H9 (cell line): Measurements from ENCODE around the gene DTNB. TPM values are rescaled to one million over a fixed set of nuclear protein-coding genes. Genes with fewer than 3 reads are reported as not detected.

ENCODE experiments used
- DNase-seq: peaks from one replicate; pipeline ENCODE4 v3.0.0-alpha.2; 2017
- H2AFZ ChIP-seq: one replicate; pipeline ENCODE4 v1.6.1; 2013; ENCODE audit warnings: mild to moderate bottlenecking, low read length, control low read depth, moderate library complexity
- H2AK5ac ChIP-seq: 2 replicates; pipeline ENCODE4 v1.6.1; 2013; ENCODE audit warnings: low read length, control low read depth, mixed read lengths; ENCODE audit not compliant: insufficient read length
- H2BK120ac ChIP-seq: one replicate; pipeline ENCODE4 v1.6.1; 2013; ENCODE audit warnings: low read depth, mild to moderate bottlenecking, low read length, control low read depth, inconsistent platforms; ENCODE audit not compliant: poor library complexity, severe bottlenecking
- H2BK12ac ChIP-seq: 2 replicates; pipeline ENCODE4 v1.6.1; 2013; ENCODE audit warnings: low read length, control low read depth, mixed read lengths, low read depth; ENCODE audit not compliant: insufficient read length
- H2BK15ac ChIP-seq: 2 replicates; pipeline ENCODE4 v1.6.1; 2013; ENCODE audit warnings: low read depth, low read length, control low read depth
- H2BK20ac ChIP-seq: one replicate; pipeline ENCODE4 v1.6.1; 2013; ENCODE audit warnings: low read depth, mild to moderate bottlenecking, low read length, control low read depth, inconsistent platforms; ENCODE audit not compliant: poor library complexity, severe bottlenecking
- H2BK5ac ChIP-seq: 2 replicates; pipeline ENCODE4 v1.6.1; 2013; ENCODE audit warnings: low read length, control low read depth, mixed read lengths; ENCODE audit not compliant: insufficient read length
- H3K14ac ChIP-seq: 2 replicates; pipeline ENCODE4 v1.6.1; 2013; ENCODE audit warnings: low read length, control low read depth; ENCODE audit not compliant: insufficient read depth
- H3K18ac ChIP-seq: 2 replicates; pipeline ENCODE4 v1.6.1; 2013; ENCODE audit warnings: low read depth, mild to moderate bottlenecking, mixed read lengths, low read length, control low read depth; ENCODE audit not compliant: insufficient read length
- H3K23ac ChIP-seq: 2 replicates; pipeline ENCODE4 v1.6.1; 2013; ENCODE audit warnings: low read length, control low read depth, mixed read lengths, low read depth; ENCODE audit not compliant: insufficient read length
- H3K23me2 ChIP-seq: 2 replicates; pipeline ENCODE4 v1.6.1; 2013; ENCODE audit warnings: low read depth, mild to moderate bottlenecking, mixed read lengths, low read length, control low read depth; ENCODE audit not compliant: insufficient read length, poor library complexity, severe bottlenecking
- H3K27ac ChIP-seq: 2 replicates; pipeline ENCODE4 v1.5.1; 2013; ENCODE audit warnings: low read length, control low read depth, mixed read lengths, low read depth; ENCODE audit not compliant: insufficient read length
- H3K27me3 ChIP-seq: 2 replicates; pipeline ENCODE4 v1.6.1; 2013; ENCODE audit warnings: low read length, control low read depth, inconsistent platforms; ENCODE audit not compliant: insufficient read depth
- H3K4ac ChIP-seq: 2 replicates; pipeline ENCODE4 v1.6.1; 2013; ENCODE audit warnings: low read depth, mild to moderate bottlenecking, control low read depth, inconsistent platforms, low read length, moderate library complexity
- H3K4me1 ChIP-seq: 2 replicates; pipeline ENCODE4 v1.6.1; 2013; ENCODE audit warnings: low read length, control low read depth, inconsistent platforms; ENCODE audit not compliant: insufficient read depth
- H3K4me2 ChIP-seq: 2 replicates; pipeline ENCODE4 v1.6.1; 2013; ENCODE audit warnings: low read length, control low read depth, mixed read lengths; ENCODE audit not compliant: insufficient read length, insufficient read depth
- H3K56ac ChIP-seq: 2 replicates; pipeline ENCODE4 v1.6.1; 2013; ENCODE audit warnings: low read depth, mild to moderate bottlenecking, mixed read lengths, low read length, control low read depth; ENCODE audit not compliant: insufficient read length
- H3K79me1 ChIP-seq: 2 replicates; pipeline ENCODE4 v1.6.1; 2013; ENCODE audit warnings: low read depth, mild to moderate bottlenecking, moderate library complexity, low read length, control low read depth, inconsistent platforms; ENCODE audit not compliant: insufficient read depth, poor library complexity, severe bottlenecking
- H3K79me2 ChIP-seq: 2 replicates; pipeline ENCODE4 v1.6.1; 2013; ENCODE audit warnings: low read length, control low read depth, inconsistent platforms; ENCODE audit not compliant: insufficient read depth
- H3K9ac ChIP-seq: 2 replicates; pipeline ENCODE4 v1.6.1; 2013; ENCODE audit warnings: low read length, control low read depth, mixed read lengths; ENCODE audit not compliant: insufficient read length; ENCODE audit errors: extremely low read depth
- H3K9me3 ChIP-seq: one replicate; pipeline ENCODE4 v1.6.1; 2013; ENCODE audit warnings: low read depth, low read length, inconsistent platforms; ENCODE audit not compliant: control insufficient read depth
- H3T11ph ChIP-seq: one replicate; pipeline ENCODE4 v1.6.1; 2013; ENCODE audit warnings: mild to moderate bottlenecking, low read length, control low read depth, inconsistent platforms
- H4K20me1 ChIP-seq: one replicate; pipeline ENCODE4 v1.6.1; 2013; ENCODE audit not compliant: control insufficient read depth, insufficient read length, insufficient read depth
- H4K5ac ChIP-seq: 2 replicates; pipeline ENCODE4 v1.6.1; 2013; ENCODE audit warnings: low read depth, mild to moderate bottlenecking, mixed read lengths, low read length, control low read depth; ENCODE audit not compliant: insufficient read length
- H4K8ac ChIP-seq: replicated peaks from 2 replicates; pipeline ENCODE4 v1.6.1; 2013; ENCODE audit warnings: low read length, control low read depth, mixed read lengths, low read depth; ENCODE audit not compliant: insufficient read length
- H4K91ac ChIP-seq: 2 replicates; pipeline ENCODE4 v1.6.1; 2013; ENCODE audit warnings: low read depth, mild to moderate bottlenecking, moderate library complexity, mixed read lengths, low read length, control low read depth; ENCODE audit not compliant: insufficient read length
- H3K27ac Mint-ChIP-seq, 3 experiments: 2 replicates in 2 of 3; 3 replicates in 1 of 3; pipeline ENCODE4 v1.8.0; 2020 to 2021; ENCODE audit warnings: mixed read lengths in 3 of 3, mild to moderate bottlenecking in 1 of 3, moderate library complexity in 1 of 3
- H3K27me3 Mint-ChIP-seq: 2 replicates; pipeline ENCODE4 v1.8.0; 2021; ENCODE audit warnings: low read depth, mild to moderate bottlenecking, moderate library complexity, mixed read lengths
- H3K36me3 Mint-ChIP-seq, 3 experiments: 2 replicates in 2 of 3; 3 replicates in 1 of 3; pipeline ENCODE4 v1.8.0; 2020 to 2021; ENCODE audit warnings: low read depth in 3 of 3, mixed read lengths in 3 of 3; ENCODE audit not compliant: insufficient read depth in 1 of 3
- H3K4me1 Mint-ChIP-seq, 2 experiments: 2 replicates each; pipeline ENCODE4 v1.8.0; 2020; ENCODE audit warnings: mixed read lengths in 2 of 2
- H3K4me3 Mint-ChIP-seq, 2 experiments: 2 replicates in 1 of 2; 3 replicates in 1 of 2; pipeline ENCODE4 v1.8.0; 2020 to 2021; ENCODE audit warnings: mild to moderate bottlenecking in 2 of 2, mixed read lengths in 2 of 2, moderate library complexity in 1 of 2
- H3K9me3 Mint-ChIP-seq, 2 experiments: 2 replicates in 1 of 2; 3 replicates in 1 of 2; pipeline ENCODE4 v1.8.0; 2020; ENCODE audit warnings: mild to moderate bottlenecking in 2 of 2, mixed read lengths in 2 of 2, moderate library complexity in 1 of 2
- CTCF ChIP-seq: fragments of 200-600 bp; sonication (generic); conservative IDR thresholded peaks from 3 replicates; pipeline ENCODE4 v1.8.0; 2021; ENCODE audit warnings: antibody characterized with exemption, mild to moderate bottlenecking
- WGBS: extraction: QIAGEN DNeasy Blood & Tissue Kit; methylation state at CpG from one replicate; pipeline ENCODE4 v1.1.7; 2013; ENCODE audit warnings: missing lambda C conversion rate, low lambda C conversion rate, mixed read lengths; ENCODE audit not compliant: insufficient read length; ENCODE audit errors: extremely low coverage; 5-methylcytosine and 5-hydroxymethylcytosine counted together
- total RNA-seq: library from RNA; stranded (reverse); gene quantifications from 2 replicates; pipeline ENCODE4 v1.2.1, GENCODE V29; 2021

The DTNB gene
- total RNA-seq, 1 experiment from 2014 or later: 26.7 TPM

- Histone ChIP-seq H3K27me3 (no peaks in the 10 kb centered on the region), H3K4me1 (no peaks in the 10 kb centered on the region), H2BK12ac (no peak overlapping the region), H3K9ac (no peak overlapping the region), H3K18ac (no peak overlapping the region), H3K4me2 (no peak overlapping the region), H4K5ac (no peak overlapping the region), H4K91ac (no peak overlapping the region), H2BK5ac (no peak overlapping the region), H4K20me1 (no peaks in the 10 kb centered on the region), H3K79me2 (no peaks in the 10 kb centered on the region), H2BK20ac (no peak overlapping the region), H3K56ac (no peak overlapping the region), H3K27ac (no peak overlapping the region), H3K4ac (no peak overlapping the region), H4K8ac (no peak overlapping the region), H3K9me3 (no peaks in the 10 kb centered on the region), H2BK120ac (no peak overlapping the region), H3K23me2 (no peaks in the 10 kb centered on the region), H2AFZ (no peak overlapping the region), H3K79me1 (no peaks in the 10 kb centered on the region), H2BK15ac (no peak overlapping the region), H3K23ac (no peak overlapping the region), H3T11ph (no peak overlapping the region), H3K14ac (no peak overlapping the region), H2AK5ac (no peak overlapping the region)
- no CpG with 5 or more reads among the region's 2 CpGs for WGBS
- H3K4me3 Mint-ChIP-seq: no peak overlapping the region
- H3K4me1 Mint-ChIP-seq: peaks cover 0 to 2% of the 10 kb centered on the region in 2 experiments; a peak in 2 of 4 replicates
- H3K27me3 Mint-ChIP-seq: no peaks in the 10 kb centered on the region
- no peak for DNase-seq
- H3K27ac Mint-ChIP-seq: no peak overlapping the region
- no peak for TF ChIP-seq CTCF
- no peaks in the 10 kb centered on the region for H3K36me3 Mint-ChIP-seq
- H3K9me3 Mint-ChIP-seq: no peaks in the 10 kb centered on the region
These were observed 124.8 kb downstream of the DTNB start for GRCh38 chr2:25548601-25549000.
